GM18858 (cell line): Measurements from ENCODE around the gene CAPZB.
A peak's percentile ranks its signal among the peaks of the same experiment; 100 is the strongest.
"Not testable (repeated sequence)": the region's sequence is repeated elsewhere in the genome, so short reads cannot be mapped to it uniquely, and the experiment has no call there.

ENCODE experiments used
- ATAC-seq: cut with Tn5 transposase; IDR thresholded peaks from one replicate; pipeline ENCODE4 v1.9.1; 2021; ENCODE audit not compliant: unreplicated experiment

The CAPZB gene

DNA sequence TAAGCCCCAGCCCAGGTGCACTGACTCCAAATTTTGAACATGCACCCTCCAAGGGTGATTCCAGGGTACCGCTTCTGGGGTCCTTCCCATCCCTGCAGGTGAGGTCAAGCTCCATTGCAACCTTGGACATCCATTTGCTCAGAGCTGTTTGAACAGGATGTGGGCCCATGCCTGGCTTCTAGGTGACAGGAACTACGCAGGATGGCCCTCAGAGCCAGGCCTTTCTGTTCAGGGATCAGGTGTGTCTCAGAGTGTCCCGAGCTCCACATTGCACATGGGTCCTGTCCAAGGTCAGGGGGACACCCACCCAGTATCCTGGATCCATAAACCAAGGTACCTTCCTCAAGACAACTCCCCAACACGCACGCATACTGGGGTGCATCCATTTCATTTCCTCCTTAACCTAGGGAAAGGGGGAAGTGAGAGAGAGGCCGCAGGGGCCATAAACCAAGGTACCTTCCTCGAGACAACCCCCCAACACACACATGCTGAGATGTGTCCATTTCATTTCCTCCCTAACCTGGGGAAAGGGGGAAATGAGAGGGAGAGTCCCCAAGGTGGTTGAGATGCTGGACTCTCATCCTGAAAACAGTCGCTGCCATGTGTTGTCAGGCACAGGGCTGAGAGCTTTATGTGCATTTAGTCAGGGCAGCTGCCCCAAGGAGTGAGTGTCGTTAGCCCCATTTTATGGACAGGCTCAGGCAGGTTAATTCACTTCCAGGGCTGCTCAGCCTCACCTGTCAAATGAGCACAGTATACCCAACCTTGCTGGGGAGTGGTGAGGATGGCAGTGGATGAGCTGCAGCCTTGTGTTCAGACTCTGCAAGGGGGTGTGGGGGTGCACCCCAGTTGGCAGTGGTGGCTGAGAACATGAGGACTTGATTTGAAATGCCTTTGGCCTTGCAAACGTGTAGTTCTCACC lies 171.1 kb downstream of the CAPZB start:
- no peak for ATAC-seq

DNA sequence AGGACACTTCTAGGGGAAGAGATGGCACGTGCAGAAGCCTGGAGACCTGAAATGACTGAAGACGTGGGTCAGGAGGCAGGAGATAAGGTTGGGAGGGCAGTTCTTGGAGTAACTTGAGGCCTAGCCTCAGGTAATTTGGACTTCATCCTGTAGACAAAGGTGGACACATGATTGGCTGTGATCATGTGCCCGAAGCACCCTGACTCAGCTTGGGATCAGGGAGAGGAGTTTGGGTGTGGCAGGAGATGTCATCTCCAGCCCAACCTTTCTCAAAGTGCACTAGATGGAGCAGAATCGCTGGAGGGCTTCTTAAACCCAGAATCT lies 171.7 kb downstream of the CAPZB start:
- ATAC-seq: no peak

GRCh38 chr1:19312782-19313635 lies 172.3 kb downstream of the CAPZB start:
- ATAC-seq: no peak

- peak; percentile 44 for ATAC-seq
These were observed 173.2 kb downstream of the CAPZB start, which contains the start of the genes AKR7A2 and SLC66A1 for GRCh38 chr1:19311931-19312781. Gene AKR7A2, minus strand, starts transcription at chr1:19312144. Its CDS starts 20 bp downstream, at chr1:19312124. Gene SLC66A1, plus strand, starts transcription at chr1:19312326. Its CDS starts 5,352 bp downstream, at chr1:19317678.

DNA sequence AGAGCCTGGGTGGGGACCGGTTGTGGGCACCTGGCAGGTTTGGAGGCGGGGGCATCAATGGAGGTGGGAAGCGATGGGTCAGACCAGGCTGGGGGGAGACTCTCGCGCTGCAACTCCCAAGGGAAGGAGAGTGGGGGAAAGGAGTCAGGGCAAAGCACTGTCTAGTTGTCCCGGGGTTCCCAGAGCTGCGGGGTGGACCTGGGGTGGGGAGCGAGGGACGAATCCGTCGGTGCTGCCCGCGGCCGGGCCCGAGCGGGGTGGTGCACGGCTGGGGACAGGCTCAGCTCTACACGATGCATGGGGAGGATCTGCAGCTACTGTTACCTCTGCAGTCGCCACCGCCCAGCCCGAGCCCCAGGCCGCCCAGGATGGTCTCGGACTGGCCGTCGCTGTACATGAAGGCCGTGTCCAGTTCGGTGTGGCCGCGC lies 173.8 kb downstream of the CAPZB start:
- ATAC-seq: no peak

DNA sequence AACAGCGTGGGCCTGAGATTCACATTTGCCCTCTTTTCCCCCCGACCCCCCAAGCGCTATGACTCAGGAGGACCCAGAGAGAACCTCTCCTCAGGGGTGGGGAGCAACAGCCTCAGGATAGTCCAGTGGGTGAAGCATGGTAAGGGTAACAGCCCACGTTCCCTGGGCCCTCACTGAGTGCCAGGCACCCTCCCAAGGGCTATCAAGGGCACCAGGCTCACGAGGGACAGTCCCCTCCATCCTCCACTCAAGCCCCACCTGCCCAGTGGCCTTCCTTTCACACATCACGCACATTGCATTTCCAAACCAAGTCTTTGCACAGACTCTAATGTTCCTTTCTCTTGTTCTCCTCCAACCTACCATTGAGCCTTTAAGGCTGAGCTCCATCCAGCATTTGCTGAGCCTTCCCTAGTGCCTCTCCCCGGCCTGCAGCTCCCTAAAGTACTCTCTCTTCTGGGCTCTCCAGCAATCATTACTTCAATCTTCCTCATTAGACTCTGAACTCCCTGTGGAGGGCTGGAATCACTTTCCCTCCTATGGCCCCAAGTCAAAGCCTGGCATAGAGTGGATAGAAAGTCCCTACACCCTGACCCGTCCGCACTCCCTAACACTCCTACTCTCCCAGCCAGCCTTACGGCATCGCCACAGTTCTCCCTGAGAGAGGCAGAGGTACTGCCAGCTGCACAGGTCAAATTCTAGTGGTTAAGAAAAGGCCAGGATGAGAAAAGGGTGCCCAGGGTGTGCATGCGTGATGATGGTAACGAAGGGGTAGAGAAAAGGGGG lies 174.4 kb downstream of the CAPZB start:
- ATAC-seq: no peak

- ATAC-seq: no peak
These were observed 175.3 kb downstream of the CAPZB start for GRCh38 chr1:19310061-19310460.

DNA sequence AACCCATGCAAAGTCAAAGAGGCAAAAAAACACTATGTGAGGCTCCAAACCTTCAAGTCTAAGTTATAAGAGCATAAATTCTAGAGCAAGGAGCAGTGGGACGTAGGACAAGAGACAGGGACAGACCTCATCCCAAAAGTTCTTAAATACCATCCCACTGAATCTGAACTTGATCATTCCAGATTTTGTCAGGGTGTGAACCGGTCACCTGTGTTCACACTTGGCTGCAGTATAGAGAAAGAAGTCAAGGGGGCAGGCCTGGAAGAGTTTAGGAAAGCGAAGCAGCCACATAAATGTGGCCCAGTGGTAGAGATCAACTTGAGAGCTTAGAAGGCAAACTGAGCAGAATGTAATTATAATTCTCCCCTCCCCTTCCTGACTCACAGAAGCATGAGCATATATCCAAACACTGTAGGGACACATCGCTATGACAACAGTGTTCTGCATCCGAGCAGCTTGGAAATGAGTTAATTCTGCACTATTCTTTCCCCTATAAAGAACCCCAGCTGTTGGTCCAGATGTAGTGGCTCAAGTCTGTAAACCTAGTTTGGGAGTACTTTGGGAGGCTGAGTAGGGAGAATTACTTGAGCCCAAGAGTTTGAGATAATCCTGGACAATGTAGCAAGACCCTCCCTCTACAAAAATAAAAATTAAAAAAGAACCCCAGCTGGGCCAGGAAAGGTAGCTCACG lies 176.1 kb downstream of the CAPZB start:
- no peak for ATAC-seq

GRCh38 chr1:19308509-19308907 lies 176.8 kb downstream of the CAPZB start:
- ATAC-seq: no peak

- ATAC-seq: no peak
These were observed 177.4 kb downstream of the CAPZB start for GRCh38 chr1:19307794-19308508.

DNA sequence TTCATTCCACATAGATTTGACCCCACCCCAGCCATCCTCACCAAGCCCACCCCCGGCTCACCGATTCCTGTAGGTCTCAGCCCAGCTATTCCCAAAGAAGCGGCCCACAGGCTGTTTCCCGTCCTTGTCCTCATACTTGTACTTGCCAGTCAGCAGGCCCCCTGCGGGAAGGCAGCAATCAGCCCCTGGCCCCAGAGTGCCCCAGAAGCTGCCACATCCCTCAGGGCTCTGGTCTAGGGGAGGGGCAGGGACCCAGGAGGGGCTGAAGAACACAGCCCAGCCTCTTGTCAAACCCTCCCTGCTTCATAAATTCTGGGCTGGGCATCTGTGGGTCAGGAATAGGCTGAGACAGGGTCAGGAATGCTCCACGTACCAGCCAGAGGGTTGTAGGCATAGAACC lies 178.4 kb downstream of the CAPZB start:
- ATAC-seq: no peak

- no peak for ATAC-seq
These were observed 179.5 kb downstream of the CAPZB start for GRCh38 chr1:19305880-19306279.

DNA sequence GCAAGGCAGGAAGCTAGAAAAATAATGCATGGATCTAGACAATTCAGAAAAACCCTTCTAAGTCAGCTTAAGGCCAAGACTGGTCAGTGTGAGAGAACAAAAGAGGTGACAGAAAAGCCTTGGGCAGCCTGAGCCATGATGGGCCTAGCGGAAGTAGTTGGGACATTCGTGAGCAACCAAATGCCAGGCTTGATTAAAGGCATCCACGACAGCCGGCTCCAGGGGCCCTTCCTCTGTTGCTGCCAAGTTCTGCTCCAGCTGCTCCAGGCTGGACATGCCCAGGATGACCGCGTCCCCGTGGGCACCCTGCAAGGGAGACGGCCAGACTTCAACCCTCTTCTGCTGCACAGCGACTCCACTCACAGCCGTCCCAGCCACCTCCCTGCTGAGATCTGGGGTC lies 181.3 kb downstream of the CAPZB start:
- ATAC-seq: not testable (repeated sequence)

- no peak for ATAC-seq
These were observed 185.1 kb downstream of the CAPZB start for GRCh38 chr1:19300211-19300610.

DNA sequence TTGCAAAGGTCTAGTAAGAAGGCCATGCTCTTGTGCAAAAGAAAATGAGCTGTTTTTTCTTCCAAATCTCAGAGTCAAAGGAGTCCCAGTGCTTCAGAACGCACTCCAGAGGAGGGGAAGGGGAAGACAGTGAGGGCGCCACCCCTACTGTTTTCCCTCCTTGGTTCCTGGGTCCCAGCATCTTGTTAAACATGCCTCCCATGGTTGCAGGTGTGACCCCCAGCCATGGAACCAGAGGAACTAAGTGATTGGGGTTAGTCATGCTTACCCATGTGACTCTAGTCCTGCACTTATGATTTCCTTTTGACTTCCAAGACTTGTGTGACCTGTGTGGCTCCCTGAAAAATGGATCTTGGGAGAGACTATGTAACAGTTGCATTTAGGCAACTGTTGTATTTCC lies 190.7 kb downstream of the CAPZB start:
- no peak for ATAC-seq

GRCh38 chr1:19289244-19289643 lies 196.1 kb downstream of the CAPZB start:
- ATAC-seq: no peak
